Thoracic aorta (tissue), 2 donors: ENCODE data around the gene DNAH8. TPM values are rescaled to one million over a fixed set of nuclear protein-coding genes. Genes with fewer than 3 reads are reported as not detected.

ENCODE experiments used
- ATAC-seq: fragments of 150-250 bp; one replicate; pipeline ENCODE4 v1.8.0; 2017; ENCODE audit warnings: low read depth; ENCODE audit not compliant: insufficient number of reproducible peaks, low FRiP score
- DNase-seq: peaks from one replicate; pipeline ENCODE4 v3.0.0-alpha.2; 2020; ENCODE audit warnings: low spot score
- H3K27ac ChIP-seq, 2 donors: fragments of 200-600 bp; sonication (generic); 1 replicate in 1 of 2; 2 replicates in 1 of 2; pipeline ENCODE4 v1.5.1; 2016; ENCODE audit warnings: mild to moderate bottlenecking in 2 of 2, moderate library complexity in 2 of 2
- H3K27me3 ChIP-seq: fragments of 200-600 bp; sonication (generic); replicated peaks from 2 replicates; pipeline ENCODE4 v1.6.0; 2016; ENCODE audit warnings: mild to moderate bottlenecking; ENCODE audit not compliant: insufficient read depth
- H3K36me3 ChIP-seq: fragments of 200-600 bp; sonication (generic); one replicate; pipeline ENCODE4 v1.5.1; 2016
- H3K4me1 ChIP-seq, 2 donors: fragments of 200-600 bp; sonication (generic); 1 replicate in 1 of 2; 2 replicates in 1 of 2; pipeline versions ENCODE4 v1.5.1 to v1.6.0; 2016; ENCODE audit warnings: low read depth in 2 of 2, mild to moderate bottlenecking in 1 of 2; ENCODE audit not compliant: control insufficient read depth in 1 of 2
- H3K4me3 ChIP-seq: fragments of 200-600 bp; sonication (generic); 2 replicates; pipeline ENCODE4 v1.5.1; 2016; ENCODE audit warnings: mild to moderate bottlenecking
- H3K9me3 ChIP-seq: fragments of 200-600 bp; sonication (generic); 2 replicates; pipeline ENCODE4 v1.5.1; 2016
- total RNA-seq, 2 donors: library from RNA; depleted of rRNA; stranded (reverse); fragments of >200 nt; gene quantifications; one replicate each; pipeline versions ENCODE4 v1.1.0 to v1.2.3, GENCODE V29; 2016
- TF ChIP-seq, protein P1 (sequence below): fragments of 200-600 bp; sonication (generic); IDR thresholded peaks from one replicate; pipeline ENCODE4 v1.5.1; 2019; ENCODE audit warnings: antibody characterized with exemption

DNAH8 gene
- total RNA-seq, 2 donors from 2014 or later: 0.14 TPM; not detected in 1

DNA sequence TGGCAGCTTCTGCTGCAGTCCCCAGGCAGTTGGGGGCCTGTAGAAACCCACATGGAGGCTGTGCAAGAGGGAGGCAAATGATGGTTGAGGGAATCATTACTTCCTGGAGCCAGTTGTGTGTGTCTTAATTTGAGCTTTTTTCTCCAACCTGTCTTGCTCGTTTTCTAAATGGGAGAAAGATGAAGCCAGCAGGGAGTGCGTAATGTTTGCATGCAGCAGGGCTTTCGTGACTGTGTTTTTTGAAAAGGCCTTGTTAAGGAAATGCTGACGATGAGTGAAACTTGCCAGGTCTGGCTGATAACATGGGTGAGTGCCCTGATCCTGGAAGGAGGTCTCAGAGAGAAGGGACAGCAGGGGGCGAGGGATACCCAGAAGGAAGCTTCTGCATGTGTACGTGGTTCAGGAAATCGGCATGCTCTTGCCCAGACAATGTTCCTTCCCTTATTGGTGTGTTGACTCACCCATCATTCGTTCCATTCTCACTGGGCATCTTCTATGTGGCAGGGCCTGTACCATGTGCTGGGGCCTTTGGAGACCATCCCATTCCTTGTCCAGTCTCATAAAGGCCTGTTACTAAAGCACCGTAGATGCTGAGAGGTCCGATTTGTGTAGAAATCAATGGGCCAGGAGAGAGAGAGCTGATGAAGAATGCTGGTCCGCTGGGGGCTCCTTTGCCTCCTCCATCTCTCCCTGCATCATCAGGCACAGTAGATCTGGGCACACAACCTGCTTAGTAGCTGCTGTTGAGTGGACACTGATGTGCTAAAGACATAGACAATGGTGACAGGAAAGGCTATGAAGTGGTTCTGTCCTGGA lies 360.9 kb downstream of the DNAH8 start:
- Histone ChIP-seq H3K27ac (no peak overlapping the region), H3K36me3 (no peaks in the 10 kb centered on the region), H3K27me3 (no peaks in the 10 kb centered on the region), H3K4me1 (no peaks in the 10 kb centered on the region), H3K9me3 (no peaks in the 10 kb centered on the region), H3K4me3 (no peak overlapping the region)
- ATAC-seq (no peak), DNase-seq (no peak)
- TF ChIP-seq, protein P1, sequence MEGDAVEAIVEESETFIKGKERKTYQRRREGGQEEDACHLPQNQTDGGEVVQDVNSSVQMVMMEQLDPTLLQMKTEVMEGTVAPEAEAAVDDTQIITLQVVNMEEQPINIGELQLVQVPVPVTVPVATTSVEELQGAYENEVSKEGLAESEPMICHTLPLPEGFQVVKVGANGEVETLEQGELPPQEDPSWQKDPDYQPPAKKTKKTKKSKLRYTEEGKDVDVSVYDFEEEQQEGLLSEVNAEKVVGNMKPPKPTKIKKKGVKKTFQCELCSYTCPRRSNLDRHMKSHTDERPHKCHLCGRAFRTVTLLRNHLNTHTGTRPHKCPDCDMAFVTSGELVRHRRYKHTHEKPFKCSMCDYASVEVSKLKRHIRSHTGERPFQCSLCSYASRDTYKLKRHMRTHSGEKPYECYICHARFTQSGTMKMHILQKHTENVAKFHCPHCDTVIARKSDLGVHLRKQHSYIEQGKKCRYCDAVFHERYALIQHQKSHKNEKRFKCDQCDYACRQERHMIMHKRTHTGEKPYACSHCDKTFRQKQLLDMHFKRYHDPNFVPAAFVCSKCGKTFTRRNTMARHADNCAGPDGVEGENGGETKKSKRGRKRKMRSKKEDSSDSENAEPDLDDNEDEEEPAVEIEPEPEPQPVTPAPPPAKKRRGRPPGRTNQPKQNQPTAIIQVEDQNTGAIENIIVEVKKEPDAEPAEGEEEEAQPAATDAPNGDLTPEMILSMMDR: no peak

DNA sequence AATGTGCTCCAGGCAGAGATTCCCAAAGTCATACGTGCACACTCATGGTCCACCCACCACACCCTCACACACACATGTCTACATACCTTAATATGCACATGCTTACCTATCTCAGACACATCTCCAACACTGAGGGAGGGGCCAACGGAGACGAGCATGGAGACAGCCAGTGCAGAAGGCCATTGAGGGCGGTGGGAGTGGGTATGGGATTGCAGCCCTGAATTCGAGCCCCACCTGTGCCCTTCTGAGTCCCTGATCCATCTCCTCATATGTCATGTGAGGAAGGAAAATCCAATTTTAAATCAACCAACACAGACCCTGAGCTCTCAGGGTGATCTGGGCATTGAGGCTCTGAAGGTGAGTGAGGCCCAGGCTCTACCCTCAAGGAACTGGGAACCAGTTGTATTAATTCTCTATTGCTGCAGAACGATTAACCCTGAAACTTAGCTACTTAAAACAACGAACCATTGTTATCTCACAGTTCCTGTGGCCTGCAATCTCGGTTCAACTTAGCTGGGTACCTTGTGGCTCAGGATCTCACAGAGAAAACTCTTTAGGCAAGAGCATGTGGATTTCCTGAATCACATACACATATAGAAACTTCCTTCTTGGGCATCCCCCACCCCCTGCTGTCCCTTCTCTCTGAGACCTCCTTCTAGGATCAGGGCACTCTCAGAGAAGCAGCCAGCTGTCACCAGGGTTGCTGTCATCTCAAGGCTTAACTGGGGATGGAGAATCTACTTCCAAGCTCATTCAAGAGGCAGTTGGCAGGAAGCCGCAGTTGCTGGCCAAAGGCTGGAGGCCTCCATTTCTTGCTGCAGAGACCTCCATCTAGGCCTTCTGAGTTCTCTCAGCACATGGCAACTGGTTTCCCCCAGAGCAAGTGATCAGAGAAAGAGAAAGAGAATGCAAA lies 361.8 kb downstream of the DNAH8 start:
- no peaks in the 10 kb centered on the region for H3K36me3 ChIP-seq
- no peaks in the 10 kb centered on the region for H3K4me1 ChIP-seq
- no peaks in the 10 kb centered on the region for H3K9me3 ChIP-seq
- TF ChIP-seq, protein P1: no peak
- H3K27me3 ChIP-seq: no peaks in the 10 kb centered on the region
- no peak overlapping the region for H3K27ac ChIP-seq
- ATAC-seq (no peak), DNase-seq (no peak)
- no peak overlapping the region for H3K4me3 ChIP-seq

DNA sequence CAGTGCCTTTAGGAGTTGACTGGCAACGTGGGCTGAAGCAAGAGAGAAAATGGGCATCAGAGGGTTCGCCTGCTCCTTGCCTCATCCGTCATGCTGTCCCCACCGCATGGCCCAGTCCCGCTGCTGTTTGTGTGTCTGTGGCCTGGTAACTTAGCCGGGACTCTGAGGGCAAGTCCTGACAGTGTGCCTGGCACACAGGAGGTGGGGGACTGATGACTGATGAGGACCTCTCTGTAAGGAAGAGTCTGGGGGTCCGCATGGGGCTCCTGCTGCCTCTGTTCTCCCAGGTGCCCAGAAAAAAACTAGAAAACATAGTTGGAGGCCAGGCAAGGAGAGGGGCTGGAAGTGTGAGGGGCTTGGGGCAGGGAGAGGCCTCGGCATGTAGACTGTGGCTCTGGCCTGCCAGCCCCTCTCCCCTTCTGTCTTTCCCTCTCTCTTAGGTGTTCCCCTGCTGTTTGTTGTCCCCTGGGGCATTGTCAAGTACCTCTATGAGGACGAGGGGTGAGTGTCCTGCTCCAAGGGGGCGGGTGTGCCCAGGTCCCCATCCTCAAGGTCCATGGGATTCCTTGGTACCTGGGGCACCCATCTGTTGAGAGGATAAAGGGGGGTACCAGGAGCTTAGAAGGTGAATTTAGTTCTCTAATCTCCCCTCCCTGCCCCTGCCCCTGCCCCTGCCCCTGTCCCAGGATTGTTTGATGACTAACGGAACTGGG lies 362.9 kb downstream of the DNAH8 start:
- no peaks in the 10 kb centered on the region for H3K4me1 ChIP-seq
- DNase-seq (no peak), ATAC-seq (no peak)
- no peak overlapping the region for H3K4me3 ChIP-seq
- H3K27ac ChIP-seq: no peak overlapping the region
- H3K27me3 ChIP-seq: no peaks in the 10 kb centered on the region
- H3K9me3 ChIP-seq: no peaks in the 10 kb centered on the region
- no peaks in the 10 kb centered on the region for H3K36me3 ChIP-seq
- TF ChIP-seq, protein P1: no peak

- Histone ChIP-seq H3K27me3 (no peaks in the 10 kb centered on the region), H3K27ac (no peak overlapping the region), H3K9me3 (no peaks in the 10 kb centered on the region), H3K36me3 (no peaks in the 10 kb centered on the region), H3K4me1 (no peaks in the 10 kb centered on the region), H3K4me3 (no peak overlapping the region)
- TF ChIP-seq, protein P1: no peak
- DNase-seq (no peak), ATAC-seq (no peak)
Measured at GRCh38 chr6:39078695-39079094, 363.6 kb downstream of the DNAH8 start.
